Fibroblast of skin of scalp (primary cell): ENCODE results near the gene EPS8L1.

Experiments
- DNase-seq: peaks from one replicate; pipeline ENCODE4 v3.0.0-alpha.2; 2013

EPS8L1 gene

GRCh38 chr19:55116859-55117662 lies 41.4 kb downstream of the EPS8L1 start, which contains the start of gene PPP1R12C:
TSS of gene PPP1R12C (minus strand) at chr19:55117637. CDS start at chr19:55117543, 94 bp downstream.
- DNase-seq: no peak

- peak; percentile 99 for DNase-seq
These were observed 42.2 kb downstream of the EPS8L1 start for GRCh38 chr19:55117663-55118391.

GRCh38 chr19:55118401-55118991 lies 42.8 kb downstream of the EPS8L1 start:
- peak; percentile 60 for DNase-seq

- no peak for DNase-seq
These were observed 43.4 kb downstream of the EPS8L1 start for GRCh38 chr19:55119053-55119452.

- DNase-seq: peak; percentile 52
These were observed 55.8 kb downstream of the EPS8L1 start for GRCh38 chr19:55131421-55131820.

- DNase-seq: no peak
These were observed 56.9 kb downstream of the EPS8L1 start for GRCh38 chr19:55132453-55133129.

- DNase-seq: no peak
These were observed 58.2 kb downstream of the EPS8L1 start for GRCh38 chr19:55133639-55134444.

GRCh38 chr19:55134736-55135135 lies 59.1 kb downstream of the EPS8L1 start:
- DNase-seq: no peak

GRCh38 chr19:55136399-55137102 lies 60.9 kb downstream of the EPS8L1 start:
- no peak for DNase-seq
